GM21528 (cell line): ENCODE measurements around the gene RAB8A.

ENCODE experiments used
- ATAC-seq: cut with Tn5 transposase; IDR thresholded peaks from one replicate; pipeline ENCODE4 v1.9.1; 2021; ENCODE audit warnings: mild to moderate bottlenecking, moderate library complexity; ENCODE audit not compliant: unreplicated experiment, low FRiP score

Gene RAB8A

GRCh38 chr19:16136185-16136999, 24.7 kb downstream of the RAB8A start:
- no peak for ATAC-seq

- no peak for ATAC-seq
Observed at GRCh38 chr19:16139752-16140151, 28.1 kb downstream of the RAB8A start.

DNA sequence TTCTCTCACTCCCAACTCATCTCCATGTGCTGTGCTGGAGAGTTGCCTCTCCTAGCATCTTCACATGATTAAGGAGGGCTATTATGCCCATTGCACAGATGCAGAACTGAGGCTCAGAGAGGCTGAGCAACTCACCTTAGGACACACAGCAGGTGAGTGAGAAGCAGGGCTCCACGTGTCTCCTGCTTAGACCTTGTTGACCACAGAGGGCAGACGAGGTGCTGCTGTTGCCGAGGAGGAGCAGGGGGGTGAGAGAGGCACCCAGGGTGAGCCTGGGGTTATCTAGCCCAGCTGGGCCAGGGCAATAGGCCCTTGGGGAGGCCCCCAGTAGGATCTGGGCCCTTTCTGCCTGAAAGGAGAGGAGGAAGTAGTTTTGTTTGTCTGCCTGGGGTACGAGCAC, 29.4 kb downstream of the RAB8A start:
- no peak for ATAC-seq

DNA sequence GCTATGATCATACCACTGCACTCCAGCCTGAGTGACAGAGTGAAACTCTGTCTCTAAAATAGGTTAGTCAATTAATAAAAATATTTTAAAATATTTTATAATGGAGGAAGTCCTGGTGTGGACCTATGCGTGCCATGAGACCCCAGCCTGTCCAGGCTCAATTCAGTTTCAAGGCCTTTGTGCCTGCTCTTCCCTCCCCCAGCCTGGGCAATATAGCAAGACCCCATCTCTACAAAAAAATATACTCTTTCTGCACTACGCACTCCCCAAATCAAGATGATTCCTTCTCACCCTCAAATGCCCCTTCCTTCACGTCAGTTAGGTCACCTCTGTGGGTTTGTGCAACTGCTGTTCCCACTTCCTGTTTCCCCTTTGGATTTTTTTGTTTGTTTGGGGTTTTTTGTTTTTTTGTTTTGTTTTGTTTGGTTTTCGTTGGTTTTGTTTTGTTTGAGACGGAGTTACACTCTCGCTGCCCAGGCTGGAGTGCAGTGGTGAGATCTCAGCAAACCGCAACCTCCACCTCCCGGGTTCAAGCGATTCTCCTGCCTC, 30.4 kb downstream of the RAB8A start:
- no peak for ATAC-seq

GRCh38 chr19:16143399-16144215, 31.9 kb downstream of the RAB8A start, which contains the start of gene HSH2D:
Gene HSH2D, plus strand, starts transcription at chr19:16143685. Its CDS starts 5,066 bp downstream, at chr19:16148751.
- ATAC-seq: peak; percentile 50

DNA sequence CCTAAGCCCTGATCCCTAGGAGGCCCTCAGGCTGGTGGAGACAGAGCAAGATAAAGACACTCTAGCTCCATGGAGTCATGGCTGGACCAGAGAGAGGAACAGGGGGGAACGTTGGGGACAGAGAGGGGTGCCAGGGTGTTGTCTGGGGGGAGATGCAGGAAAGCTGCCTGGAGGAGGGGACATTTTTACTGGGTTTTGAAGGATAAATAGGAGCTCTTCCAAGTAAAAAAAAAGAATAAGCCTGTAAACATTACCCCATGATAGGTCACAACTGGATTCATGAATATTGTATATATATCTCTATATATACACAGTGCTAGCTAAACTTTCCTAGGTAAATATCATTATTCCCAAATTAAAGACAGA, 32.5 kb downstream of the RAB8A start:
- no peak for ATAC-seq

GRCh38 chr19:16146112-16146511, 34.4 kb downstream of the RAB8A start:
- no peak for ATAC-seq

DNA sequence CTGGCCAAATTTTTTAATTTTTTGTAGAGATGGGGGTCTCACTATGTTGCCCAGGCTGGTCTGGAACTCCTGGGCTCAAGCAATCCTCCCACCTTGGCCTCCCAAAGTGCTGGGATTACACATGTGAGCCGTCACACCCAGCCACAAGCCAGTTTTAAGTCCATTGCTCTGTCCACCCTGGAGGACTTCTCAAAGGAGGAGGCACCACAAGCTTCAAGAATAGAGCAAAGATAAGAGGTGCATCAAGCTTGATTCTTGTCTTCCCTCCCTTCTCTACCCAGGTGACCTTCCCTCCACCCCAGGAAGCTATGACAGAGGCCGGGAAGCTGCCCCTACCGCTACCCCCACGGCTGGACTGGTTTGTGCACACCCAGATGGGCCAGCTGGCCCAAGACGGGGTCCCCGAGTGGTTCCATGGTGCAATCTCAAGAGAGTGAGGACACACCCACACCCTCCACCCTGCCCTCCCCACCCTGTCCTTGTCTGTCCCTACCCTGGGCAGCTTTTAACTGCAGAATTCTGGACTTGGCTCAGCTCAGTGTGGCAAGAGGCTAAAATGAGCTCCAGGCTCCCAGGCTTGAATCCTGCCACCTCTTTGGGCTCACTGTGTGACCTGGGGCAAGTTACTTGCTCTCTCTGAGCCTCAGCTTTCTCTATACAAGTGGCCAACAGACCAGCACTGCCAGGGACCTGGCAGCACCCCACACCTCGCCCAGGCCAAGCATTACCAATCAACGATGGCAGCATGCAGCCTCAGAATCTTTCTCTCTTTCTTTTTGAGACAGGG, 36.9 kb downstream of the RAB8A start:
- ATAC-seq: no peak

GRCh38 chr19:16153582-16154336, 42.1 kb downstream of the RAB8A start:
- no peak for ATAC-seq

DNA sequence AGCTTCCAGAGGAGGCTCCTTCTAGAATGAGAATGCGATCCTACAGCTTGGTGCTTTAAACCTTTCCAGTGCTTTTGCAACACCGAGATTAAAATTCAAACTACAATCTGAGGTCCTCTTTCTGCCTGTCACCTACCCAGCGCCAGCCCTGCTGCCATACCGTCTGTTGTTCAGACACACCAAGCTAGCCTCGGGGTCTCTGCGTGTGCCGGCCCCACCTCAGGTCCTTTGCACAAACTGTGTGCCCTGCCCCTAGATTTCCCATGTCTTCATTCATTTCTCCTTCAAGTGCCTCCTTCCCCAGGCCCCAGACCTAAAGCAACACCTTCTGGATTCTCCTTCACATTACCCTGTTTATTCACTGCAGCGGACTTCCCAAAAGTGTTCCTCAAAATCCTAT, 42.9 kb downstream of the RAB8A start:
- no peak for ATAC-seq

- no peak for ATAC-seq
Observed at GRCh38 chr19:16155128-16155527, 43.4 kb downstream of the RAB8A start.

DNA sequence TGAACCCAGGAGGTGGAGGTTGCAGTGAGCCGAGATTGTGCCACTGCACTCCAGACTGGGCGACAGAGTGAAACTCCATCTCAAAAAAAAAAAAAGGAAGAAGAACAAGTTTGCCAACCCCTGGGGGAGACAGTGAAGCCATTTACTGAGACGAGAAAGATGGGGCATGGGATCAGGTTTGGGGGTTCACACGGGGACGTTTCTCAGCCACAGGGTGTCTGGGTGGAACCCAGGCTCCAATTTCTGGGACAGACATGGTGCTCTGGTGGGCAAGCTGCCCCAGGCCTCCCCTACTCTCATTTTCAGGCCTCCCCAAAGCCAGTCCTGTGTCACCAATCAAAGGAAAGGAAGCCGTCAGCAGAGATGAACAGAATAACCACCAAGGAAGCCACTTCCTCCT, 45.2 kb downstream of the RAB8A start:
- ATAC-seq: no peak

DNA sequence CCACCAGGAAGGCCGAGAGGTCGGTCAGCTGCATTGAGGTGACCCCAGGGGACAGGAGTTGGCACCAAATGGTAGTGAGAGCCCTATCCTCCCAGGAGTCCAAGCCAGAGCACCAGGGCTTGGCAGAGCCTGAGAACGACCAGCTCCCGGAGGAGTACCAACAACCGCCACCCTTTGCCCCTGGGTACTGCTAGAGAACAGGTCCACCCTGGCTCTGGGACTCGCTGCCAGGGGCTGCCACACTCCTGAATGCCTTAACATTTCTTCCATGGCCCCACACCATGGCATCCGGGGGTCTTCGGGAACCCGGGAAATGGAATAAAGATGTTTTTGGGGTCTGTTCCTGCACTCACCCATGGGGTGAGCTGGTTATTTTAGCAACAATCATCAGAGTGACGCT, 45.9 kb downstream of the RAB8A start:
- ATAC-seq: no peak

- ATAC-seq: no peak
Observed at GRCh38 chr19:16159655-16160054, 48.0 kb downstream of the RAB8A start.

GRCh38 chr19:16160445-16160942, 48.8 kb downstream of the RAB8A start:
- no peak for ATAC-seq

- ATAC-seq: no peak
Observed at GRCh38 chr19:16160943-16161560, 49.4 kb downstream of the RAB8A start.

GRCh38 chr19:16161840-16162239, 50.2 kb downstream of the RAB8A start:
- no peak for ATAC-seq

DNA sequence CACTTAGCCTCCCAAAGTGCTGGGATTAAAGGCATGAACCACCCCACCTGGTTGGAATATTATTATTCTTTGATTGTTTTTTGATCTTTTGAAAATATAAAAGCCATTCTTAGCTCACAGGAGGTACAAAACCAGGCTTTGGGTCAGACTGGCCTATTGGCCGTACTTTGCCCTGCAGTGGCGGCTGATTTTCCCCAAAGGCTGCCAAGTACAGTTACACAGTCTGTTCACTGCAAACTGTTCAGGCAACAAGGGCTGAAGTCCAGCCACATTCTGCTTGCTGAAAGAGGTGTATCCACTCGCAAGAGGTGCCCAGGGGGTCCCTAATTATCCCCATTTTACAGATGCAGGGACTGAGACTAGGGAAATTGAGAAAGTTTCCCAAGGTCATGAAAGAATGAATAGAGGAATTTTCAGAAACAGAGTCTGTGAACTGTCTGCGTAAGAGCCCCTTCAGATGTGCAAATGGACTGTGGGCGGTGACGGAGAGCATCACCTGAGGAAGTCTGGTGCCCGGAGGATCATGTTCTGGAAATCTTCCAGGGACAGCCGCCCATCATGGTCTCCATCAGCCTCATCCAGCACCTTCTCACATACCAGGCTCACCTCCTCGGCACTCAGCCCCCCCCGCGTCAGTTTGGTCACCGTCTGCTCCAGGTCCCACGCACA, 52.7 kb downstream of the RAB8A start:
- ATAC-seq: no peak

GRCh38 chr19:16166417-16166816, 54.7 kb downstream of the RAB8A start:
- no peak for ATAC-seq
